Measurements from ENCODE around the gene PARD3. TPM values are rescaled to one million over a fixed set of nuclear protein-coding genes. Genes with fewer than 3 reads are reported as not detected.

PARD3 gene
- total RNA-seq, 1 experiment from 2014 or later: 154 TPM

DNA sequence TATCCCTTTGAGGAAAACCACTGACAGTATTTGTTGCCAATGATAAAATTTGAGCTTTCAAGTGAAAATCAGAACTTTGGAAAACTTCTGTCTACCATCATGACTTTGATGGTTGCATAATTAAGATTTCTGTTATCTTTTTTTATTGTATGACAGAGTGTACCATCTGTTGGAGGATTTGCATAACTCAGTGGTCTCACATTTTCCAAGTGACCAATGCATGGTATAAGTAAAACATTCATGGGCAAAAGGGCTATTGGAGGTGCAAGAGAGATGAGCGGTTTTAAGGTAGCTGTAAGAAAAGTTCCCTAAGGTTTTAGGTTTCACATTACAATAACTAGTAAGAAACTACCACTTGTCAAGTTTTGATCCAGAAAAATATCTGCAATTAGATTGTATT lies 625.3 kb downstream of the PARD3 start:
- Histone ChIP-seq H3F3A (ENCODE audit: low read length, unreplicated experiment) (no peaks in the 10 kb centered on the region), H3K9ac (ENCODE audit: low read length) (no peak overlapping the region), H4K20me1 (ENCODE audit: low read length) (no peaks in the 10 kb centered on the region), H2AFZ (ENCODE audit: low read length) (no peak overlapping the region), H3K27ac (ENCODE audit: low read length) (no peak overlapping the region), H3K4me2 (ENCODE audit: low read length) (no peak overlapping the region), H3K4me1 (ENCODE audit: insufficient read depth, low read length) (peaks cover 11% of the 10 kb centered on the region), H3K36me3 (ENCODE audit: low read depth, low read length) (no peaks in the 10 kb centered on the region), H3K4me3 (ENCODE audit: low read length) (no peak overlapping the region), H3K9me2 (replicated peaks; ENCODE audit: low read length) (no peaks in the 10 kb centered on the region), H3K27me3 (ENCODE audit: low read length) (no peaks in the 10 kb centered on the region), H3K9me3 (ENCODE audit: low read length) (no peaks in the 10 kb centered on the region), H3K79me2 (ENCODE audit: low read length) (no peaks in the 10 kb centered on the region)
- CTCF ChIA-PET: no interaction called here
- TF ChIP-seq, protein P1, sequence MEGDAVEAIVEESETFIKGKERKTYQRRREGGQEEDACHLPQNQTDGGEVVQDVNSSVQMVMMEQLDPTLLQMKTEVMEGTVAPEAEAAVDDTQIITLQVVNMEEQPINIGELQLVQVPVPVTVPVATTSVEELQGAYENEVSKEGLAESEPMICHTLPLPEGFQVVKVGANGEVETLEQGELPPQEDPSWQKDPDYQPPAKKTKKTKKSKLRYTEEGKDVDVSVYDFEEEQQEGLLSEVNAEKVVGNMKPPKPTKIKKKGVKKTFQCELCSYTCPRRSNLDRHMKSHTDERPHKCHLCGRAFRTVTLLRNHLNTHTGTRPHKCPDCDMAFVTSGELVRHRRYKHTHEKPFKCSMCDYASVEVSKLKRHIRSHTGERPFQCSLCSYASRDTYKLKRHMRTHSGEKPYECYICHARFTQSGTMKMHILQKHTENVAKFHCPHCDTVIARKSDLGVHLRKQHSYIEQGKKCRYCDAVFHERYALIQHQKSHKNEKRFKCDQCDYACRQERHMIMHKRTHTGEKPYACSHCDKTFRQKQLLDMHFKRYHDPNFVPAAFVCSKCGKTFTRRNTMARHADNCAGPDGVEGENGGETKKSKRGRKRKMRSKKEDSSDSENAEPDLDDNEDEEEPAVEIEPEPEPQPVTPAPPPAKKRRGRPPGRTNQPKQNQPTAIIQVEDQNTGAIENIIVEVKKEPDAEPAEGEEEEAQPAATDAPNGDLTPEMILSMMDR (conservative IDR thresholded peaks at IDR 0.05; ENCODE audit: low read depth, low read length): no peak
- no peak for TF ChIP-seq EZH2 (IDR thresholded peaks at IDR 0.05; ENCODE audit: low read length, unreplicated experiment)
- TF ChIP-seq EZH2phosphoT487 (IDR thresholded peaks at IDR 0.05; ENCODE audit: borderline replicate concordance, low read length): no peak
- ATAC-seq: no peak
- BruUV-seq (replicated peaks): no TSS peak
- intact Hi-C loops (cut with micrococcal nuclease): loop anchor here (5.0 kb wide), 3 partner anchors 228 to 447 kb away; no protein-coding TSS in a partner anchor
- POLR2A ChIA-PET (ENCODE audit: unreplicated experiment): no interaction called here
- no peak for DNase-seq

DNA sequence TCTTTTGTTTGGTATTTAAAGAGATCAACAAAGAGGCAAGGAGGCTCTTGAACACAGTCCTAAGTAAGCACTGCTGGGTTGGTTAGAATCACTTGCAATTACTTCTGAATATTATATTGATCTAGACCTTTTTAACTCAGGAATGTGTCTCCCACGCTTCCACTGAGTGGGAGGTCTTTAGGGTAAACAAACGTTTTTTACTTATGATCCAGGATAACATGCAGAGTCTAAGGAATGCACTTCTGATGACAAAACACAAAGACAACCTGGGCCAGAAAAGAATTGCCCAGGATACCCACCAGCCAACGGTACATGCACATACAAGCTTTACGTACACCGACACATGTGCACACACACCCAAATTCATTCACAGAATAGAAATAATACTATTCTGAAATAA lies 626.9 kb downstream of the PARD3 start:
- no peak overlapping the region for H3K4me2 ChIP-seq (ENCODE audit: low read length)
- H3K9ac ChIP-seq (ENCODE audit: low read length): no peak overlapping the region
- ChIA-PET POLR2A (ENCODE audit: unreplicated experiment) (no interaction called here), CTCF (interaction anchor here (0.6 kb wide), 1 partner anchor 288 kb away, joined by 3 read pairs; no protein-coding TSS in a partner anchor)
- DNase-seq (no peak), ATAC-seq (no peak)
- BruUV-seq (replicated peaks): no TSS peak
- H3F3A ChIP-seq (ENCODE audit: low read length, unreplicated experiment): no peaks in the 10 kb centered on the region
- intact Hi-C loops (cut with micrococcal nuclease): loop anchor here (5.0 kb wide), 3 partner anchors 226 to 449 kb away; no protein-coding TSS in a partner anchor
- no peak overlapping the region for H2AFZ ChIP-seq (ENCODE audit: low read length)
- H3K27ac ChIP-seq (ENCODE audit: low read length): no peak overlapping the region
- H4K20me1 ChIP-seq (ENCODE audit: low read length): no peaks in the 10 kb centered on the region
- H3K9me2 ChIP-seq (replicated peaks; ENCODE audit: low read length): no peaks in the 10 kb centered on the region
- H3K9me3 ChIP-seq (ENCODE audit: low read length): no peaks in the 10 kb centered on the region
- H3K4me1 ChIP-seq (ENCODE audit: insufficient read depth, low read length): peaks cover 19% of the 10 kb centered on the region
- H3K27me3 ChIP-seq (ENCODE audit: low read length): no peaks in the 10 kb centered on the region
- no peaks in the 10 kb centered on the region for H3K36me3 ChIP-seq (ENCODE audit: low read depth, low read length)
- H3K4me3 ChIP-seq (ENCODE audit: low read length): no peak overlapping the region
- no peaks in the 10 kb centered on the region for H3K79me2 ChIP-seq (ENCODE audit: low read length)
- TF ChIP-seq EZH2phosphoT487 (IDR thresholded peaks at IDR 0.05; ENCODE audit: borderline replicate concordance, low read length): no peak
- TF ChIP-seq, protein P1 (conservative IDR thresholded peaks at IDR 0.05; ENCODE audit: low read depth, low read length): no peak
- no peak for TF ChIP-seq EZH2 (IDR thresholded peaks at IDR 0.05; ENCODE audit: low read length, unreplicated experiment)

GRCh38 chr10:34187201-34187600 lies 627.9 kb downstream of the PARD3 start:
- H3K4me3 ChIP-seq (ENCODE audit: low read length): no peak overlapping the region
- no peaks in the 10 kb centered on the region for H3K79me2 ChIP-seq (ENCODE audit: low read length)
- DNase-seq: no peak
- no TSS peak for BruUV-seq (replicated peaks)
- H3F3A ChIP-seq (ENCODE audit: low read length, unreplicated experiment): no peaks in the 10 kb centered on the region
- TF ChIP-seq EZH2phosphoT487 (IDR thresholded peaks at IDR 0.05; ENCODE audit: borderline replicate concordance, low read length): no peak
- no peak for TF ChIP-seq EZH2 (IDR thresholded peaks at IDR 0.05; ENCODE audit: low read length, unreplicated experiment)
- TF ChIP-seq, protein P1 (conservative IDR thresholded peaks at IDR 0.05; ENCODE audit: low read depth, low read length): no peak
- no peaks in the 10 kb centered on the region for H3K9me3 ChIP-seq (ENCODE audit: low read length)
- POLR2A ChIA-PET (ENCODE audit: unreplicated experiment): no interaction called here
- no peaks in the 10 kb centered on the region for H4K20me1 ChIP-seq (ENCODE audit: low read length)
- no peak overlapping the region for H2AFZ ChIP-seq (ENCODE audit: low read length)
- no peak overlapping the region for H3K9ac ChIP-seq (ENCODE audit: low read length)
- no peaks in the 10 kb centered on the region for H3K36me3 ChIP-seq (ENCODE audit: low read depth, low read length)
- H3K4me2 ChIP-seq (ENCODE audit: low read length): no peak overlapping the region
- CTCF ChIA-PET: no interaction called here
- no peaks in the 10 kb centered on the region for H3K27me3 ChIP-seq (ENCODE audit: low read length)
- no peak overlapping the region for H3K27ac ChIP-seq (ENCODE audit: low read length)
- intact Hi-C loops (cut with micrococcal nuclease): loop anchor here (5.0 kb wide), 3 partner anchors 225 to 450 kb away; no protein-coding TSS in a partner anchor
- ATAC-seq: no peak
- H3K9me2 ChIP-seq (replicated peaks; ENCODE audit: low read length): no peaks in the 10 kb centered on the region
- H3K4me1 ChIP-seq (ENCODE audit: insufficient read depth, low read length): peaks cover 19% of the 10 kb centered on the region
